ENCODE data around the gene TSPAN33.
"Not testable (repeated sequence)": the region's sequence is repeated elsewhere in the genome, so short reads cannot be mapped to it uniquely, and the experiment has no call there.

The TSPAN33 gene

GRCh38 chr7:129212596-129212995 lies 68.1 kb downstream of the TSPAN33 start:
- in situ Hi-C loops (cut with HindIII; ENCODE audit: low pct_ligation_motif_present, low sequenced_read_pairs): no loop called here
- no peak for TF ChIP-seq CTCF (IDR thresholded peaks at IDR 0.05; ENCODE audit: low read depth, low read length, missing control alignments)
- H3K27me3 ChIP-seq (replicated peaks): no peaks in the 10 kb centered on the region
- no peak overlapping the region for H3K4me3 ChIP-seq (ENCODE audit: low read depth, low read length)
- no peaks in the 10 kb centered on the region for H3K36me3 ChIP-seq (replicated peaks)
- DNase-seq: no peak
- no peak overlapping the region for H3K27ac ChIP-seq

- DNase-seq: no peak
- Histone ChIP-seq H3K36me3 (replicated peaks) (no peaks in the 10 kb centered on the region), H3K27ac (no peak overlapping the region), H3K4me3 (ENCODE audit: low read depth, low read length) (no peak overlapping the region), H3K27me3 (replicated peaks) (no peaks in the 10 kb centered on the region)
- TF ChIP-seq CTCF (IDR thresholded peaks at IDR 0.05; ENCODE audit: low read depth, low read length, missing control alignments): peak; percentile 30
- in situ Hi-C loops (cut with HindIII; ENCODE audit: low pct_ligation_motif_present, low sequenced_read_pairs): no loop called here
Measured at GRCh38 chr7:129213828-129214227, 69.3 kb downstream of the TSPAN33 start.

GRCh38 chr7:129215691-129216090 lies 71.2 kb downstream of the TSPAN33 start:
- H3K27me3 ChIP-seq (replicated peaks); in situ Hi-C loops (cut with HindIII; ENCODE audit: low pct_ligation_motif_present, low sequenced_read_pairs); H3K4me3 ChIP-seq (ENCODE audit: low read depth, low read length); H3K36me3 ChIP-seq (replicated peaks); H3K27ac ChIP-seq; DNase-seq: not testable (repeated sequence)

- DNase-seq; H3K27me3 ChIP-seq (replicated peaks); in situ Hi-C loops (cut with HindIII; ENCODE audit: low pct_ligation_motif_present, low sequenced_read_pairs); H3K36me3 ChIP-seq (replicated peaks); H3K4me3 ChIP-seq (ENCODE audit: low read depth, low read length); H3K27ac ChIP-seq: not testable (repeated sequence)
Measured at GRCh38 chr7:129216101-129216715, 71.7 kb downstream of the TSPAN33 start.

GRCh38 chr7:129216821-129217416 lies 72.4 kb downstream of the TSPAN33 start:
- in situ Hi-C loops (cut with HindIII; ENCODE audit: low pct_ligation_motif_present, low sequenced_read_pairs); H3K4me3 ChIP-seq (ENCODE audit: low read depth, low read length); H3K27me3 ChIP-seq (replicated peaks); H3K36me3 ChIP-seq (replicated peaks); DNase-seq; H3K27ac ChIP-seq: not testable (repeated sequence)

- peak; percentile 79 for DNase-seq
- Histone ChIP-seq H3K27ac (no peak overlapping the region), H3K4me3 (ENCODE audit: low read depth, low read length) (no peak overlapping the region), H3K27me3 (replicated peaks) (no peaks in the 10 kb centered on the region), H3K36me3 (replicated peaks) (no peaks in the 10 kb centered on the region)
- TF ChIP-seq CTCF (IDR thresholded peaks at IDR 0.05; ENCODE audit: low read depth, low read length, missing control alignments): peak; percentile 90
- in situ Hi-C loops (cut with HindIII; ENCODE audit: low pct_ligation_motif_present, low sequenced_read_pairs): no loop called here
Measured at GRCh38 chr7:129218514-129219062, 74.1 kb downstream of the TSPAN33 start.

- H3K27ac ChIP-seq; DNase-seq; in situ Hi-C loops (cut with HindIII; ENCODE audit: low pct_ligation_motif_present, low sequenced_read_pairs); H3K4me3 ChIP-seq (ENCODE audit: low read depth, low read length); H3K36me3 ChIP-seq (replicated peaks); H3K27me3 ChIP-seq (replicated peaks): not testable (repeated sequence)
Measured at GRCh38 chr7:129219166-129219565, 74.7 kb downstream of the TSPAN33 start.

Measured in brain microvascular endothelial cell (primary cell).